ENCODE results near the gene TBCD.

Gene TBCD

DNA sequence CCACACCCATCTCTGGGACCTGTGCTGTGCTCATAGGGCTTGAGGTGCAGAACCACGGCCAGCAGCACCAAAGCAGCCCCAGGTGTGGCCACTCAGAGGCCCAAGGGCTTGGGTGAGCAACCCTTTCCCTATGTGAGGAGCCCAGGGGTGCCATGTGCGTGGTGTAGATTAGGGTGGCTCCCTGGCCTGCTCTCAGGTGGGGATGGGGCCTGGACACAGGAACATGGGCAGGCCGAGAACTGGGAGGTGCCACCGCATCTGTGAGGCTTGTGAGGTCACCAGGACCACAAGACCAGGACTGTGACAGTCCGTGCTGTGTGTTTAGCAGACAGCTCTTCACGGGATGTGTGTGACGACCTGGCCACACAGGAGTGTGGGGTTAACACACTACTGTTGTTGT lies 191.5 kb downstream of the TBCD start:
- Histone ChIP-seq H3K9ac (ENCODE audit: low read length) (no peak overlapping the region), H3K27me3 (ENCODE audit: low read depth, low read length) (no peaks in the 10 kb centered on the region), H3K36me3 (replicated peaks; ENCODE audit: low read depth, low read length) (peaks cover 59% of the 10 kb centered on the region), H3K9me3 (ENCODE audit: insufficient read depth, low read length) (peaks cover 19% of the 10 kb centered on the region; the same call in 1 of the 2 replicates), H4K20me1 (ENCODE audit: insufficient read depth, low read length) (no peaks in the 10 kb centered on the region), H2AFZ (ENCODE audit: low read depth, low read length) (no peak overlapping the region), H3K4me3 (ENCODE audit: low read length) (no peak overlapping the region), H3K79me2 (ENCODE audit: low read length) (no peaks in the 10 kb centered on the region), H3K4me1 (ENCODE audit: low read length) (no peaks in the 10 kb centered on the region), H3K27ac (ENCODE audit: low read length) (no peak overlapping the region), H3K4me2 (ENCODE audit: low read length) (no peak overlapping the region)
- TF ChIP-seq, protein P1, sequence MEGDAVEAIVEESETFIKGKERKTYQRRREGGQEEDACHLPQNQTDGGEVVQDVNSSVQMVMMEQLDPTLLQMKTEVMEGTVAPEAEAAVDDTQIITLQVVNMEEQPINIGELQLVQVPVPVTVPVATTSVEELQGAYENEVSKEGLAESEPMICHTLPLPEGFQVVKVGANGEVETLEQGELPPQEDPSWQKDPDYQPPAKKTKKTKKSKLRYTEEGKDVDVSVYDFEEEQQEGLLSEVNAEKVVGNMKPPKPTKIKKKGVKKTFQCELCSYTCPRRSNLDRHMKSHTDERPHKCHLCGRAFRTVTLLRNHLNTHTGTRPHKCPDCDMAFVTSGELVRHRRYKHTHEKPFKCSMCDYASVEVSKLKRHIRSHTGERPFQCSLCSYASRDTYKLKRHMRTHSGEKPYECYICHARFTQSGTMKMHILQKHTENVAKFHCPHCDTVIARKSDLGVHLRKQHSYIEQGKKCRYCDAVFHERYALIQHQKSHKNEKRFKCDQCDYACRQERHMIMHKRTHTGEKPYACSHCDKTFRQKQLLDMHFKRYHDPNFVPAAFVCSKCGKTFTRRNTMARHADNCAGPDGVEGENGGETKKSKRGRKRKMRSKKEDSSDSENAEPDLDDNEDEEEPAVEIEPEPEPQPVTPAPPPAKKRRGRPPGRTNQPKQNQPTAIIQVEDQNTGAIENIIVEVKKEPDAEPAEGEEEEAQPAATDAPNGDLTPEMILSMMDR (IDR thresholded peaks at IDR 0.05; ENCODE audit: low read depth, low read length) = no peak
- no peak for TF ChIP-seq EZH2phosphoT487 (IDR thresholded peaks at IDR 0.05; ENCODE audit: low read depth)

DNA sequence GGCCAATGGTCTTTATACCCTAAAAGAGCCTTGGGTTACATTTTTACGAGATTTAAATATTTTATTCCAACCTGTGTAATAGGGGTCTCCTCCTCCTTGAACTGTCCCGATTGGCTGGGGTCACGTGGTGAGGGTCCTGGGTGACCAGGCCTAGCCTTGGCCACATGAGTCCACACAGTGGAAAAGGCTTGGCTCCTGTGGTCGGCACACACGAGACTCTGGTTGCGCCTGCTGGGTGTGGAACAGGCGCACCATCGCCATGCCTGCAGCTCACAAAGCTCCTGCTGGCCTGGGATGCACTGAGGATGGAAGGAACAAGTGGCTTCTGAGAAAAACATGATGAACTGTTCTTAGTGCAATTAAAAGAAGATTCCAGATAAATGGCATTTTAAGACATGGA lies 191.9 kb downstream of the TBCD start:
- H3K36me3 ChIP-seq (replicated peaks; ENCODE audit: low read depth, low read length) = peaks cover 59% of the 10 kb centered on the region
- no peaks in the 10 kb centered on the region for H3K79me2 ChIP-seq (ENCODE audit: low read length)
- H3K4me3 ChIP-seq (ENCODE audit: low read length) = no peak overlapping the region
- TF ChIP-seq, protein P1 (IDR thresholded peaks at IDR 0.05; ENCODE audit: low read depth, low read length) = no peak
- no peak for TF ChIP-seq EZH2phosphoT487 (IDR thresholded peaks at IDR 0.05; ENCODE audit: low read depth)
- H3K27ac ChIP-seq (ENCODE audit: low read length) = no peak overlapping the region
- H3K9ac ChIP-seq (ENCODE audit: low read length) = no peak overlapping the region
- H4K20me1 ChIP-seq (ENCODE audit: insufficient read depth, low read length) = no peaks in the 10 kb centered on the region
- H3K4me1 ChIP-seq (ENCODE audit: low read length) = no peaks in the 10 kb centered on the region
- peaks cover 19% of the 10 kb centered on the region; the same call in 1 of the 2 replicates for H3K9me3 ChIP-seq (ENCODE audit: insufficient read depth, low read length)
- no peak overlapping the region for H2AFZ ChIP-seq (ENCODE audit: low read depth, low read length)
- H3K4me2 ChIP-seq (ENCODE audit: low read length) = no peak overlapping the region
- no peaks in the 10 kb centered on the region for H3K27me3 ChIP-seq (ENCODE audit: low read depth, low read length)

DNA sequence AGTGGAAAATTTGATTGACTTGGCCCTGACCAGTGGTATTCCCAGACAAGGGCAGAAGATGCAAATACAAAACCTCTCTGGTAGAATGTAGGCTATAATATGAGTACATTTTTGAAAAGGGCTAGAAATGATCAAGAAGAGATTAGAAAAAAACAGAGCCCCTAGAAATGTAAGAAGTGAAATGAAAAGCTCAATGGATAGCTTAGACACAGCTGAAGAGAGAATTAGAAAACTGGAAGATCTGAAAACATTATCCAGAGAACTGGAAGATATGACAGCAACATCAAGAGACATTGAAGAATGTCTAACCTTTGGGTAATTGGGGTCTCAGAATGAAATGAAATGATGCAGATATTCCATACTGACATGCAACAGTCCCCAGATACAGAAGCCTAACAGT lies 193.1 kb downstream of the TBCD start:
- no peak overlapping the region for H3K4me3 ChIP-seq (ENCODE audit: low read length)
- no peak overlapping the region for H3K27ac ChIP-seq (ENCODE audit: low read length)
- H3K9me3 ChIP-seq (ENCODE audit: insufficient read depth, low read length) = peaks cover 22% of the 10 kb centered on the region
- no peak overlapping the region for H3K9ac ChIP-seq (ENCODE audit: low read length)
- H2AFZ ChIP-seq (ENCODE audit: low read depth, low read length) = no peak overlapping the region
- H3K4me2 ChIP-seq (ENCODE audit: low read length) = no peak overlapping the region
- TF ChIP-seq, protein P1 (IDR thresholded peaks at IDR 0.05; ENCODE audit: low read depth, low read length) = no peak
- TF ChIP-seq EZH2phosphoT487 (IDR thresholded peaks at IDR 0.05; ENCODE audit: low read depth) = no peak
- H3K79me2 ChIP-seq (ENCODE audit: low read length) = no peaks in the 10 kb centered on the region
- peaks cover 64% of the 10 kb centered on the region for H3K36me3 ChIP-seq (replicated peaks; ENCODE audit: low read depth, low read length)
- no peaks in the 10 kb centered on the region for H3K4me1 ChIP-seq (ENCODE audit: low read length)
- H4K20me1 ChIP-seq (ENCODE audit: insufficient read depth, low read length) = no peaks in the 10 kb centered on the region
- no peaks in the 10 kb centered on the region for H3K27me3 ChIP-seq (ENCODE audit: low read depth, low read length)

DNA sequence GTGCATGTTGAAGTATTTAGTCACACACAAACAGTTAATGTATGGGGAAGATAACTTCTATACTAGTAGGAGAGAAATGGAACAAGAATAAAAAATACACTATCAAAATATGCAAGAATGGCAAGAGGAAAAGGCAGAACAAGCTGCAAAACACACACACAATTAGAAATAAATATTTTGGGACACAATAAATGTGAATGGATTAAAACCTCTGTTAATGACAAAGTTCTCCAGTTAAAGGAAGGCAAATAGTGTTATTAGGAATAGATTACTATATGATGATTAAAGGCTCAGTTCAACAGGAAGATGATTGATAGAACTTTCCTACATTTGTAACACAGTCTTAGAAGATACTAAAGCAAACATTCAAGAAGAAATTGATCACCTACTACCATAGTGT lies 194.2 kb downstream of the TBCD start:
- no peak overlapping the region for H3K4me2 ChIP-seq (ENCODE audit: low read length)
- no peaks in the 10 kb centered on the region for H3K4me1 ChIP-seq (ENCODE audit: low read length)
- no peaks in the 10 kb centered on the region for H3K79me2 ChIP-seq (ENCODE audit: low read length)
- no peaks in the 10 kb centered on the region for H3K27me3 ChIP-seq (ENCODE audit: low read depth, low read length)
- H3K36me3 ChIP-seq (replicated peaks; ENCODE audit: low read depth, low read length) = peaks cover 75% of the 10 kb centered on the region
- peaks cover 28% of the 10 kb centered on the region for H3K9me3 ChIP-seq (ENCODE audit: insufficient read depth, low read length)
- no peaks in the 10 kb centered on the region for H4K20me1 ChIP-seq (ENCODE audit: insufficient read depth, low read length)
- H3K9ac ChIP-seq (ENCODE audit: low read length) = no peak overlapping the region
- no peak overlapping the region for H3K27ac ChIP-seq (ENCODE audit: low read length)
- TF ChIP-seq, protein P1 (IDR thresholded peaks at IDR 0.05; ENCODE audit: low read depth, low read length) = no peak
- no peak for TF ChIP-seq EZH2phosphoT487 (IDR thresholded peaks at IDR 0.05; ENCODE audit: low read depth)
- no peak overlapping the region for H3K4me3 ChIP-seq (ENCODE audit: low read length)
- no peak overlapping the region for H2AFZ ChIP-seq (ENCODE audit: low read depth, low read length)

All from OCI-LY3 (cell line).